ENCODE measurements around the gene DRD3. TPM values are rescaled to one million over a fixed set of nuclear protein-coding genes. Genes with fewer than 3 reads are reported as not detected.

Gene DRD3
- total RNA-seq, 1 experiment from 2014 or later: not detected

DNA sequence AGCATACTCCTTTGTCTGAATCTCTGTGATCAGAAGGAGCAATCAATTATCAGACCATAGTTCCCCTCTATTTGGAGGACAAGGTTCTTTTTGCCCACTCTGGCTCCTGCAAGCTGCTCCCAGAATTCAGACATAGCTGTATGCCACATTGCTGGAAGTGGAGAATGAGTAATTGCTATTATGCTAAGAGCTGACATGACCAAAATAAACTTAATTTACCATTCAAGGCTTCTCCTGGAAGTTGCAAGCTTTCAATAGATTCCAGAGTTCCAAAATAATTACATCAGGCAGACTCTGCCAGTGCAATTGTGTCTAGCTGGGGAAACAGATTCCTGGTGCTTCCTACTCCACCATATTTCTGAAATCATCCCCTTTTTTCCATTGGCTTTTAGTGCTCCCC, 7.6 kb upstream of the DRD3 start:
- no peaks in the 10 kb centered on the region for H3K9me3 ChIP-seq (ENCODE audit: control insufficient read depth, low read depth, low read length)
- H4K91ac ChIP-seq (ENCODE audit: insufficient read length, low read depth, low read length): no peak overlapping the region
- no peaks in the 10 kb centered on the region for H3K79me2 ChIP-seq (ENCODE audit: insufficient read depth, low read length)
- H3K23ac ChIP-seq (ENCODE audit: insufficient read length, low read depth, low read length): no peak overlapping the region
- no peak overlapping the region for H4K5ac ChIP-seq (ENCODE audit: insufficient read length, low read depth, low read length)
- Mint-ChIP-seq H3K4me1 (no peaks in the 10 kb centered on the region), H3K9me3 (peaks cover 19 to 24% of the 10 kb centered on the region in 2 experiments), H3K27me3 (ENCODE audit: low read depth) (peaks cover 3% of the 10 kb centered on the region; the same call in 1 of the 2 replicates), H3K27ac (no peak overlapping the region), H3K36me3 (ENCODE audit: insufficient read depth in 1 of 3, low read depth in 3 of 3) (peaks cover 6 to 20% (median 8%) of the 10 kb centered on the region in 3 experiments), H3K4me3 (no peak overlapping the region)
- H3K27ac ChIP-seq (ENCODE audit: insufficient read length, low read depth, low read length): no peak overlapping the region
- H4K8ac ChIP-seq (replicated peaks; ENCODE audit: insufficient read length, low read depth, low read length): no peak overlapping the region
- no peak overlapping the region for H3K4ac ChIP-seq (ENCODE audit: low read depth, low read length)
- TF ChIP-seq, protein P1, sequence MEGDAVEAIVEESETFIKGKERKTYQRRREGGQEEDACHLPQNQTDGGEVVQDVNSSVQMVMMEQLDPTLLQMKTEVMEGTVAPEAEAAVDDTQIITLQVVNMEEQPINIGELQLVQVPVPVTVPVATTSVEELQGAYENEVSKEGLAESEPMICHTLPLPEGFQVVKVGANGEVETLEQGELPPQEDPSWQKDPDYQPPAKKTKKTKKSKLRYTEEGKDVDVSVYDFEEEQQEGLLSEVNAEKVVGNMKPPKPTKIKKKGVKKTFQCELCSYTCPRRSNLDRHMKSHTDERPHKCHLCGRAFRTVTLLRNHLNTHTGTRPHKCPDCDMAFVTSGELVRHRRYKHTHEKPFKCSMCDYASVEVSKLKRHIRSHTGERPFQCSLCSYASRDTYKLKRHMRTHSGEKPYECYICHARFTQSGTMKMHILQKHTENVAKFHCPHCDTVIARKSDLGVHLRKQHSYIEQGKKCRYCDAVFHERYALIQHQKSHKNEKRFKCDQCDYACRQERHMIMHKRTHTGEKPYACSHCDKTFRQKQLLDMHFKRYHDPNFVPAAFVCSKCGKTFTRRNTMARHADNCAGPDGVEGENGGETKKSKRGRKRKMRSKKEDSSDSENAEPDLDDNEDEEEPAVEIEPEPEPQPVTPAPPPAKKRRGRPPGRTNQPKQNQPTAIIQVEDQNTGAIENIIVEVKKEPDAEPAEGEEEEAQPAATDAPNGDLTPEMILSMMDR (conservative IDR thresholded peaks at IDR 0.05): no peak
- no peaks in the 10 kb centered on the region for H3K27me3 ChIP-seq (ENCODE audit: insufficient read depth, low read length)
- no peak overlapping the region for H2BK15ac ChIP-seq (ENCODE audit: low read depth, low read length)
- DNase-seq: no peak
- no peaks in the 10 kb centered on the region for H4K20me1 ChIP-seq (ENCODE audit: control insufficient read depth, insufficient read depth, insufficient read length)
- no peak overlapping the region for H3K9ac ChIP-seq (ENCODE audit: extremely low read depth, insufficient read length, low read length)
- H2BK5ac ChIP-seq (ENCODE audit: insufficient read length, low read length): no peak overlapping the region
- H3T11ph ChIP-seq (ENCODE audit: low read length): no peak overlapping the region
- no peak overlapping the region for H3K56ac ChIP-seq (ENCODE audit: insufficient read length, low read depth, low read length)
- H2AK5ac ChIP-seq (ENCODE audit: insufficient read length, low read length): no peak overlapping the region
- H2BK12ac ChIP-seq (ENCODE audit: insufficient read length, low read depth, low read length): no peak overlapping the region
- H3K23me2 ChIP-seq (ENCODE audit: insufficient read length, low read depth, low read length, poor library complexity, severe bottlenecking): no peaks in the 10 kb centered on the region
- H2BK20ac ChIP-seq (ENCODE audit: low read depth, low read length, poor library complexity, severe bottlenecking): no peak overlapping the region
- H2BK120ac ChIP-seq (ENCODE audit: low read depth, low read length, poor library complexity, severe bottlenecking): no peak overlapping the region
- H3K14ac ChIP-seq (ENCODE audit: insufficient read depth, low read length): no peak overlapping the region
- H3K18ac ChIP-seq (ENCODE audit: insufficient read length, low read depth, low read length): no peak overlapping the region
- no peak overlapping the region for H3K4me2 ChIP-seq (ENCODE audit: insufficient read depth, insufficient read length, low read length)
- no peaks in the 10 kb centered on the region for H3K4me1 ChIP-seq (ENCODE audit: insufficient read depth, low read length)
- no peak overlapping the region for H2AFZ ChIP-seq (ENCODE audit: low read length)
- H3K79me1 ChIP-seq (ENCODE audit: insufficient read depth, low read depth, low read length, poor library complexity, severe bottlenecking): no peaks in the 10 kb centered on the region

Data from H9 (cell line).